Bone marrow (tissue), 2 donors: Measurements from ENCODE around the gene ATF4.
"Not testable (repeated sequence)": the region's sequence is repeated elsewhere in the genome, so short reads cannot be mapped to it uniquely, and the experiment has no call there.

Experiments used
- DNase-seq, 2 donors: peaks; one replicate each; lab custom pipeline; 2025; lab: John Stamatoyannopoulos, UW

ATF4 gene

GRCh38 chr22:39489094-39490068, 31.0 kb upstream of the ATF4 start:
- no peak for DNase-seq

- DNase-seq: peak in 1 of 2 donors; percentile 13
These were observed 30.1 kb upstream of the ATF4 start for GRCh38 chr22:39490135-39490798.

GRCh38 chr22:39490966-39491680, 29.2 kb upstream of the ATF4 start:
- no peak for DNase-seq

- no peak for DNase-seq
These were observed 28.7 kb upstream of the ATF4 start for GRCh38 chr22:39491696-39492095.

- DNase-seq: no peak
These were observed 28.2 kb upstream of the ATF4 start for GRCh38 chr22:39492186-39492585.

GRCh38 chr22:39493759-39494158, 26.6 kb upstream of the ATF4 start:
- no peak for DNase-seq

GRCh38 chr22:39494471-39495120, 25.8 kb upstream of the ATF4 start:
- no peak for DNase-seq

- peak; percentile 28 to 48 for DNase-seq
These were observed 24.1 kb upstream of the ATF4 start for GRCh38 chr22:39496131-39496838.

GRCh38 chr22:39497429-39497828, 22.9 kb upstream of the ATF4 start:
- DNase-seq: no peak

- DNase-seq: no peak
These were observed 22.0 kb upstream of the ATF4 start for GRCh38 chr22:39498368-39498767.

- DNase-seq: no peak
These were observed 21.6 kb upstream of the ATF4 start for GRCh38 chr22:39498802-39499201.

GRCh38 chr22:39500101-39500500, 20.3 kb upstream of the ATF4 start:
- DNase-seq: no peak

- DNase-seq: no peak
These were observed 18.7 kb upstream of the ATF4 start for GRCh38 chr22:39501644-39502108.

GRCh38 chr22:39502109-39502788, 18.1 kb upstream of the ATF4 start, which contains the start of gene MIEF1:
Gene MIEF1, plus strand, starts transcription at chr22:39502290. Its CDS starts 9,005 bp downstream, at chr22:39511295.
- DNase-seq: peak; percentile 67 to 90

GRCh38 chr22:39502789-39503409, 17.5 kb upstream of the ATF4 start:
- no peak for DNase-seq

GRCh38 chr22:39503630-39504029, 16.7 kb upstream of the ATF4 start:
- no peak for DNase-seq

- no peak for DNase-seq
These were observed 16.3 kb upstream of the ATF4 start for GRCh38 chr22:39504071-39504470.

- DNase-seq: not testable (repeated sequence)
These were observed 13.3 kb upstream of the ATF4 start for GRCh38 chr22:39507021-39507420.

GRCh38 chr22:39508393-39508792, 12.0 kb upstream of the ATF4 start:
- no peak for DNase-seq

GRCh38 chr22:39510529-39511149, 9.7 kb upstream of the ATF4 start:
- no peak for DNase-seq
